ENCODE data around the gene CHCHD4.

Gene CHCHD4

DNA sequence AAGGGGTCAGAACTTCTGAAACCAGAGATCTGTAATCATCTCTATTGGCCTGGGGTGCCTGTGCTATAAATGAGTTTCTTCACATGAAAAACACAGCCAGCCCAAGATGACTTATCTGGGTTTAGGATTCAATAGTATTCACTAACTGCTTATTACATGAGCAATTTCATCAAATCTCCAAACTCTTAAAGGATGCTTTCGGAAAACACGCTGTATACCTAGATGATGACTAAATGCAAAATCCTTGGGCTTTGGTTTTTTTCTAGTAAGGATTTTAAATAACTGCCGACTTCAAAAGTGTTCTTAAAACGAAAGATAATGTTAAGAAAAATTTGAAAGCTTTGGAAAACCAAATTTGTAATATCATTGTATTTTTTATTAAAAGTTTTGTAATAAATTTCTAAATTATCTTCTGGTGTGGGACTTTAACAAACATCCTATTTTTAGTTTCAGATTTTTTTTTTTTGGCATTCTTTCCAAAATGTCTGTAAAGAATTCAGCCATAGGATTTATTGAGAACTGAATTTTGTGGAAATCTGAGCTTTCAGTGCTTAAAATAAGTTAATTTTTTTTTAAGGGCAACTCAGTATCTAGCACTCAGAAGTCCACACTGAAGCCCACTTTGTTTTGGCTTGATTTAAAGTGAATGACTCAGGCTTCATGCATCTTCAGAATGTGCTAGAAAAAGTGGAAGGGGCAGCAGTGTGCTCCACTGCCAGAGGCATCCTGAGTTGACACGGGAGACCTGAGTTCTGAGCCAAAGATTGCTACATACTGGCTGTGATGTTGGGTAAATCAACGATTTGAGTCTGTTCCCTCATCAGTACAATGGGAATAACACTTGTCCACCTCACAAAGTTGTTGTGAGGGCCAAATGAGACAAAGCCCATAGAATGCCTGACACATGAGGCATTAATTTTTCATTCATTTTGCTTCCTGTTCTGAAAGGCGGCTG lies 18.9 kb upstream of the CHCHD4 start:
- TF ChIP-seq, protein P1, sequence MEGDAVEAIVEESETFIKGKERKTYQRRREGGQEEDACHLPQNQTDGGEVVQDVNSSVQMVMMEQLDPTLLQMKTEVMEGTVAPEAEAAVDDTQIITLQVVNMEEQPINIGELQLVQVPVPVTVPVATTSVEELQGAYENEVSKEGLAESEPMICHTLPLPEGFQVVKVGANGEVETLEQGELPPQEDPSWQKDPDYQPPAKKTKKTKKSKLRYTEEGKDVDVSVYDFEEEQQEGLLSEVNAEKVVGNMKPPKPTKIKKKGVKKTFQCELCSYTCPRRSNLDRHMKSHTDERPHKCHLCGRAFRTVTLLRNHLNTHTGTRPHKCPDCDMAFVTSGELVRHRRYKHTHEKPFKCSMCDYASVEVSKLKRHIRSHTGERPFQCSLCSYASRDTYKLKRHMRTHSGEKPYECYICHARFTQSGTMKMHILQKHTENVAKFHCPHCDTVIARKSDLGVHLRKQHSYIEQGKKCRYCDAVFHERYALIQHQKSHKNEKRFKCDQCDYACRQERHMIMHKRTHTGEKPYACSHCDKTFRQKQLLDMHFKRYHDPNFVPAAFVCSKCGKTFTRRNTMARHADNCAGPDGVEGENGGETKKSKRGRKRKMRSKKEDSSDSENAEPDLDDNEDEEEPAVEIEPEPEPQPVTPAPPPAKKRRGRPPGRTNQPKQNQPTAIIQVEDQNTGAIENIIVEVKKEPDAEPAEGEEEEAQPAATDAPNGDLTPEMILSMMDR (IDR thresholded peaks at IDR 0.05; ENCODE audit: insufficient read depth, low read length, poor library complexity, severe bottlenecking) = no peak
- TF ChIP-seq EZH2phosphoT487 (conservative IDR thresholded peaks at IDR 0.05; ENCODE audit: low read length) = no peak
- no peaks in the 10 kb centered on the region for H3F3A ChIP-seq (ENCODE audit: insufficient read depth)
- no peaks in the 10 kb centered on the region for H3K36me3 ChIP-seq (ENCODE audit: low read length)
- no peaks in the 10 kb centered on the region for H3K27me3 ChIP-seq (ENCODE audit: low read length)
- H3K9me3 ChIP-seq (ENCODE audit: insufficient read depth, low read length) = no peaks in the 10 kb centered on the region
- no peak overlapping the region for H3K27ac ChIP-seq (ENCODE audit: low read depth, low read length)
- no peak overlapping the region for H3K9ac ChIP-seq (ENCODE audit: low read length)
- no peaks in the 10 kb centered on the region for H3K79me2 ChIP-seq (ENCODE audit: insufficient read depth, low read length)
- no peaks in the 10 kb centered on the region for H4K20me1 ChIP-seq (ENCODE audit: low read depth, low read length)
- no peak overlapping the region for H2AFZ ChIP-seq (ENCODE audit: low read depth, low read length, severe bottlenecking)
- H3K9me2 ChIP-seq (replicated peaks; ENCODE audit: insufficient read depth, low read length) = no peaks in the 10 kb centered on the region
- H3K4me3 ChIP-seq (ENCODE audit: insufficient read depth, low read length, poor library complexity, severe bottlenecking) = no peak overlapping the region
- H3K4me2 ChIP-seq (ENCODE audit: low read depth, low read length, poor library complexity, severe bottlenecking) = no peak overlapping the region

DNA sequence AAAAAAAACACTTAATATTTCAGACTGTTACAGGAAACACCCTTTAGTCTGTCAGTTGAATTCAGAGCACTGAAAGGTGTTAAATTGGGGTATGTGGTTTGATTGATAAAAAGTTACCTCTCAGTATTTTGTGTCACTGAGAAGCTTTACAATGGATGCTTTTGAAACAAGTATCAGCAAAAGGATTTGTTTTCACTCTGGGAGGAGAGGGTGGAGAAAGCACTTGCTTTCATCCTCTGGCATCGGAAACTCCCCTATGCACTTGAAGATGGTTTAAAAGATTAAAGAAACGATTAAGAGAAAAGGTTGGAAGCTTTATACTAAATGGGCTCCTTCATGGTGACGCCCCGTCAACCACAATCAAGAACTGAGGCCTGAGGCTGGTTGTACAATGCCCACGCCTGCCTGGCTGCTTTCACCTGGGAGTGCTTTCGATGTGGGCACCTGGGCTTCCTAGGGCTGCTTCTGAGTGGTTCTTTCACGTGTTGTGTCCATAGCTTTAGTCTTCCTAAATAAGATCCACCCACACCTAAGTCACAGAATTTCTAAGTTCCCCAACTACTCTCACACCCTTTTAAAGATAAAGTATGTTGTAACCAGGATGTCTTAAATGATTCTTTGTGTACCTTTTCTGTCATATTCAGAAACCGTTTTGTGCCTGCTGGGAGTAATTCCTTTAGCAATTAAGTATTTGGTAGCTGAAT lies 18.0 kb upstream of the CHCHD4 start:
- Histone ChIP-seq H3F3A (ENCODE audit: insufficient read depth) (no peaks in the 10 kb centered on the region), H3K36me3 (ENCODE audit: low read length) (no peaks in the 10 kb centered on the region), H3K27ac (ENCODE audit: low read depth, low read length) (no peak overlapping the region)

DNA sequence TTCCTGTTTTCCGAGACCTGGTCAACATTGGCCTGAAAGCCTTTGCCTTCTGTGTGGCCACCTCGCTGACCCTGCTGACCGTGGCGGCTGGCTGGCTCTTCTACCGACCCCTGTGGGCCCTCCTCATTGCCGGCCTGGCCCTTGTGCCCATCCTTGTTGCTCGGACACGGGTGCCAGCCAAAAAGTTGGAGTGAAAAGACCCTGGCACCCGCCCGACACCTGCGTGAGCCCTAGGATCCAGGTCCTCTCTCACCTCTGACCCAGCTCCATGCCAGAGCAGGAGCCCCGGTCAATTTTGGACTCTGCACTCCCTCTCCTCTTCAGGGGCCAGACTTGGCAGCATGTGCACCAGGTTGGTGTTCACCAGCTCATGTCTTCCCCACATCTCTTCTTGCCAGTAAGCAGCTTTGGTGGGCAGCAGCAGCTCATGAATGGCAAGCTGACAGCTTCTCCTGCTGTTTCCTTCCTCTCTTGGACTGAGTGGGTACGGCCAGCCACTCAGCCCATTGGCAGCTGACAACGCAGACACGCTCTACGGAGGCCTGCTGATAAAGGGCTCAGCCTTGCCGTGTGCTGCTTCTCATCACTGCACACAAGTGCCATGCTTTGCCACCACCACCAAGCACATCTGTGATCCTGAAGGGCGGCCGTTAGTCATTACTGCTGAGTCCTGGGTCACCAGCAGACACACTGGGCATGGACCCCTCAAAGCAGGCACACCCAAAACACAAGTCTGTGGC lies 17.1 kb upstream of the CHCHD4 start:
- no peaks in the 10 kb centered on the region for H3K9me3 ChIP-seq (ENCODE audit: insufficient read depth, low read length)
- H3K36me3 ChIP-seq (ENCODE audit: low read length) = no peaks in the 10 kb centered on the region
- no peak overlapping the region for H3K4me3 ChIP-seq (ENCODE audit: insufficient read depth, low read length, poor library complexity, severe bottlenecking)
- TF ChIP-seq, protein P1 (IDR thresholded peaks at IDR 0.05; ENCODE audit: insufficient read depth, low read length, poor library complexity, severe bottlenecking) = no peak
- no peak for TF ChIP-seq EZH2phosphoT487 (conservative IDR thresholded peaks at IDR 0.05; ENCODE audit: low read length)
- H2AFZ ChIP-seq (ENCODE audit: low read depth, low read length, severe bottlenecking) = no peak overlapping the region
- no peak overlapping the region for H3K9ac ChIP-seq (ENCODE audit: low read length)
- no peaks in the 10 kb centered on the region for H3K79me2 ChIP-seq (ENCODE audit: insufficient read depth, low read length)
- no peaks in the 10 kb centered on the region for H3F3A ChIP-seq (ENCODE audit: insufficient read depth)
- H3K9me2 ChIP-seq (replicated peaks; ENCODE audit: insufficient read depth, low read length) = no peaks in the 10 kb centered on the region
- no peak overlapping the region for H3K4me2 ChIP-seq (ENCODE audit: low read depth, low read length, poor library complexity, severe bottlenecking)
- H3K27ac ChIP-seq (ENCODE audit: low read depth, low read length) = no peak overlapping the region
- H3K27me3 ChIP-seq (ENCODE audit: low read length) = no peaks in the 10 kb centered on the region
- H4K20me1 ChIP-seq (ENCODE audit: low read depth, low read length) = no peaks in the 10 kb centered on the region

More for the DNA sequence above, 18.0 kb upstream of the CHCHD4 start:
- Histone ChIP-seq H4K20me1 (ENCODE audit: low read depth, low read length) (no peaks in the 10 kb centered on the region), H3K4me2 (ENCODE audit: low read depth, low read length, poor library complexity, severe bottlenecking) (no peak overlapping the region), H3K9me3 (ENCODE audit: insufficient read depth, low read length) (no peaks in the 10 kb centered on the region), H3K4me3 (ENCODE audit: insufficient read depth, low read length, poor library complexity, severe bottlenecking) (no peak overlapping the region), H2AFZ (ENCODE audit: low read depth, low read length, severe bottlenecking) (no peak overlapping the region), H3K79me2 (ENCODE audit: insufficient read depth, low read length) (no peaks in the 10 kb centered on the region), H3K9ac (ENCODE audit: low read length) (no peak overlapping the region), H3K27me3 (ENCODE audit: low read length) (no peaks in the 10 kb centered on the region), H3K9me2 (replicated peaks; ENCODE audit: insufficient read depth, low read length) (no peaks in the 10 kb centered on the region)
- TF ChIP-seq, protein P1 (IDR thresholded peaks at IDR 0.05; ENCODE audit: insufficient read depth, low read length, poor library complexity, severe bottlenecking) = no peak
- no peak for TF ChIP-seq EZH2phosphoT487 (conservative IDR thresholded peaks at IDR 0.05; ENCODE audit: low read length)
